A673 (cell line): Measurements from ENCODE around the gene ATP1A1.

Source experiments
- CTCF ChIP-seq: fragments of 300-800, 200-600 bp; sonication (generic); conservative IDR thresholded peaks from 2 replicates; pipeline ENCODE4 v1.5.1; 2017; ENCODE audit warnings: low read depth, mild to moderate bottlenecking, antibody characterized with exemption, low read length, moderate library complexity, mixed read lengths
- EZH2 ChIP-seq: fragments of 200-600 bp; sonication (generic); IDR thresholded peaks from 2 replicates; pipeline ENCODE4 v1.6.1; 2017; ENCODE audit warnings: borderline replicate concordance, low read depth, mild to moderate bottlenecking, mixed read lengths, antibody characterized with exemption, low read length; ENCODE audit not compliant: poor library complexity, severe bottlenecking

DNA sequence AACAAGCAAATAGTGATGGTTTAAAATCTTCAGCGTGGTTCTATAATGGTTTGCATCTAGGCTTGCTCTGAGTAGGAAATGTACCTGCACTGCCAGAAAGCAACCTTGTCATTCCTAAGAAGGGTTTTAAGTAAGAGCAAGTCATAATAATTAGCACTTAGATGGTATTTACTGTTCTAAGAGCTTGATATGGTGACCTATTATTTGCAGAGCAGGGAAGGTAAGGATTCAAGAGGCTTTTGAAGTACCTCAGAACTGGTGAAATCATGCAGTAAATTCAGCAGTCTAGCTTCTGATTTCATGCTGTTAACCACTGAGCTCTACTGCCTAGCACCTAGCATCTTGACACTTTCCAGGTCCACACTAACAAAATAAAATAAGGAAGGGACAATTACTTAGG lies 23.7 kb downstream of the ATP1A1 start:
- TF ChIP-seq CTCF (no peak), EZH2 (no peak)
